Cortex of kidney (tissue), 1 donor: ENCODE measurements around the gene IL1RN.

Experiments used
- DNase-seq: peaks from one replicate; lab custom pipeline; 2025; lab: John Stamatoyannopoulos, UW

Gene IL1RN

GRCh38 chr2:113104054-113104611 is 23.3 kb upstream of the IL1RN start:
- no peak for DNase-seq

GRCh38 chr2:113105047-113105785 is 22.2 kb upstream of the IL1RN start:
- DNase-seq = no peak

DNA sequence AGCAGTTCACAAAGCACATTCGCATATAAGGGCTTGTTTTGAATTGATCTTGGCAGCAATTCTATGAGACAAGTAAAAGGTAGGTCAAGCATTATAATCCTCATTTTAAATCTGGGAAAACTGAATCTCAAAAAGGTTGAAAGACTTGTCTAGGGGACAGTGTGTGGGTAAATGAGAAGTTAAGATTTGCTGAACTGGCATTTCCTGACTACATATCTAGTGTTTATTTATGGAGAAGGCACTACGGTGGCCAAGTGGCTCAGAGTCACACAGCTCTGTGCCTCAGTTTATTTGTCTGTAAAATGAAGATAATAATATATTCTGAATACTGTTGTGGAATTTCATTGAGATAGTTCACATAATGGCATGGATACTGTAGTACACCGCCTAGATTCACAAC is 16.3 kb upstream of the IL1RN start:
- DNase-seq = no peak

DNA sequence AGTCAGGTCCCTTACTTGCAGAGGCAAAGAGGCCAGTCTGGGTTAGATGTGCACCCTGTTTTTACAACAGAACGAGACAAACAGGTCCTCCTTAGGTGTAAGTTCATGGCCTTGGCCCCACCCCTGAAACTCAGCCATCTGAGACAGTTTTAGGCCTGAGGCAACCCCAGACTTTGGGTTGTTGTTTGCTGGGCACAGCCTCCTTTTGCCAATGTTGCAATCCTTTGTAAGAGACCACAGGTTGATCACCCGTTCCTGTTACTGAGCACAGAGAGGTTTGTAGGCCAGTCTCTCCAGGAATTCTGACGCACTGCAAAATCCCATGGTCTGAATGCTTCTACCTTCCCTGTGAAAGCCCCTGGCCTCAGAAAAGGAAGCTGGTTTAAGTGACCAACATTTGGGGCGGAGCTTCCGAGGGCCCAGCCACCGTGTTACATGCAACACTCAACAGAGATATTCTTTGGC is 15.5 kb upstream of the IL1RN start:
- DNase-seq = no peak

DNA sequence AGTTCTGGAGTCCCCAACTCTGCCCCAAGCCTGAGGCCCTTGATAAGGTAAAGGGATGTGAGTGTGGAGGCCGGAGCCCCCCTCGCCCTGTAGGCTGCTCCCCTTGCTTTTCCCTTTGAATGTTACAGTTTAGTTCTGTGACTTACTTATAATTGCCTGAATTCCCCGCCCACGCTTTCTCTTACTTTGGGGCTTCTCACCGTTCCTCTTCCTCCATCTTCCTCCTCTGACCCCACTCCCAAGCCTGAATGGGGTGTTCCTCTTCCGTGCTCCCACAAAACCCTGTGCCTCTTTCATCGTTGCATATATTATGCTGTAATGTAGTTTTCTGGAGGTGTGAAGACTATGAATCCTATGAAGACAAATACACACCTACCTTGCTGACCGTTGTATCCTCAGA is 15.0 kb upstream of the IL1RN start:
- no peak for DNase-seq

DNA sequence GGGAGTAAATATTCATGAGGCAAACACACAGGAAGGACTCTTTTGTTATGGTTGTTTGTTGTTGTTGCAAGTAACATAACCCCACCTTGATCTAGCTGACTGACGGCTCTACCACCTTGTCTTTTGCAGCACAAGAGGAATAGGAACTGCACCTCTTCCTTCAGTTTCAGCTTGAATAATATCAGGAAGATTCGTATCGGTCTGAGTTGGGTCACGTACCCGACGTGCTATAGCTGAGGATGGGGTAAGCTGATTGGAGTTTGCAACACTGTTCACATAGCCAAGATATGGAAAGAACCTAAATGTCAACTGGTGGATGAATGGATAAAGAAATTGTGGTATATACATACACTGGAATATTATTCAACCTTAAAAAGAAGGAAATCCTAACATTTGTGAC is 14.5 kb upstream of the IL1RN start:
- DNase-seq = no peak

GRCh38 chr2:113113807-113114206 is 13.6 kb upstream of the IL1RN start:
- DNase-seq = no peak

- no peak for DNase-seq
Measured at GRCh38 chr2:113114224-113114945, 13.0 kb upstream of the IL1RN start.

GRCh38 chr2:113114996-113115395 is 12.4 kb upstream of the IL1RN start:
- DNase-seq = no peak

DNA sequence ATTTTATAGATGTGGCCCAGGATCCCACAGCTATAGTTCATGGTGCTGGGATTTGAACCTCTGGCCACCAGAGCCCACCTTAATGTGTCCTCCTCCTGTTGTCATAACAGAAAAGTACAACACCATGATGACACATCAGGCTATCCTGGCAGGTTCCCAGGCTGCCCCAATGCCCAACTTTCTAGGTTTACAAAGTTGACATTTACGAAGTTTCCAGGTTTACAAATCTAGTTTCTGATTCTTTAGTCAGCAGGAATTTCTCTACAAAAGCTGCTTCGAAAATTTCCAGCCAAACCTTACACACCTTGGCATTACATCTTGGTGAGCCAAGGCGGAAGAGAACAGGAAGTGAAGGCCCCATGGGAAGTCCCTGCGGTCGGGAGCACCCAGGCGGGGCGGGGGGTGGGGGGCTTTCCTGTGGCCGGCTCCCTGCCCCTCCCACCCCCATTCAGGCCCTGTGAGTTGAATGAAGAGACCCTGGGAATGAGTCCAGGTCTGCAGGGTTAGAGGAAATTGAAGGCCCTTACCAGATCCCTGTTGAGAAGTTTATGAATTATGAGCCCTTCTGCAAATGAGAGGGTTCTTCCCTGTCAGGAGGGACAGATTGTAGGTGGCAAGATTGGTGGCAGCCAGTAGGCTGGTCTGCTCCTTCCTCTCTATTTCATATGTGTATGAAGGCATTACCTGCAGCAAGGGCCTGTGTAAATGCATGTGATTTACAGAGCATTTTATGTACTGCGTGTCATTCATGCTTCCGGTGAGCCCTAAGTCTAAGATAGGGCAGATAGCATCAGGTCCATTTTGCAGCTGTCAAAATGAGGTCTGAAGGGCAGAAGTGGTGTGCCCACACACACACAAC is 11.1 kb upstream of the IL1RN start:
- no peak for DNase-seq

DNA sequence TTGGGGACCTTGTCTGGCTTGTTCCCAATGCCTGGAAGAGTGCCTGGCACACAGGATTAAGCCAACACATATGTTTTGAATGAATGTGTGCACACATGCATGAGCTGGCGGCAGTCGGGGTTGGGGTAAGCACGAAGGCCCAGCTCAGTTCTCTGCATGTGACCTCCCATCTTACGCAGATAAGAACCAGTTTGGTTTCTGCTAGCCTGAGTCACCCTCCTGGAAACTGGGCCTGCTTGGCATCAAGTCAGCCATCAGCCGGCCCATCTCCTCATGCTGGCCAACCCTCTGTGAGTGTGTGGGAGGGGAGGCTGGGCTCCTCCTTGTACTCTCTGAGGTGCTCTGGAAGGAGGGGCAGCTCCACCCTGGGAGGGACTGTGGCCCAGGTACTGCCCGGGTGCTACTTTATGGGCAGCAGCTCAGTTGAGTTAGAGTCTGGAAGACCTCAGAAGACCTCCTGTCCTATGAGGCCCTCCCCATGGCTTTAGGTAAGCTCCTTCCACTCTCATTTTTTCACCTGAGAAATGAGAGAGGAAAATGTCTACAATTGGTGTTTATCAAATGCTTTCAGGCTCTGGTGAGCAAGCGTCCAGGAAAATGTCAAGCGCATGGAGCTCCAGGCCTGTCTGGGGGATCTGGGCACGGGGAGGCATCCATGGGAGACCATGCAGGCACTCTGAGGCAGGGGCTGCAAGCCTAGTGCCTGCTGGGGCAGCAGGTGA is 9.7 kb upstream of the IL1RN start:
- no peak for DNase-seq

- no peak for DNase-seq
Measured at GRCh38 chr2:113118263-113118657, 9.1 kb upstream of the IL1RN start.

DNA sequence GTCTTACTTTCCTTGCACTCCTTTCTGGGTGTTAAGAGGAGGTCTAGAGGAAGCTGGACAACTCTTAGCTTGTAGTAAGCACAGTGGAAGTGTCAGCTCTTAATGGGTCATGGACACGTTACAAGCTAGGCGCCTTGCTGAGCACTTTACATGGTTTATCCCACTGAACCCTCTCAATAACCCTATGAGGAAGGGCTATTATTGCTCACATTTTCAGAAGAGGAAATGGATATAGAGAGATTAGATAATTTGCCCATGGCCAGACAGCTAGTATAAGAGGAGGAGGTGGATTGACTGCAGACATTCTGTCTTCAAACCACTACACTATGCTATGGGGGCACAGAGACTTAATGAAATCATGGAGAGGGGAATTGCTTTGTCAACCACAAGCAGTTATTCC is 8.3 kb upstream of the IL1RN start:
- no peak for DNase-seq

DNA sequence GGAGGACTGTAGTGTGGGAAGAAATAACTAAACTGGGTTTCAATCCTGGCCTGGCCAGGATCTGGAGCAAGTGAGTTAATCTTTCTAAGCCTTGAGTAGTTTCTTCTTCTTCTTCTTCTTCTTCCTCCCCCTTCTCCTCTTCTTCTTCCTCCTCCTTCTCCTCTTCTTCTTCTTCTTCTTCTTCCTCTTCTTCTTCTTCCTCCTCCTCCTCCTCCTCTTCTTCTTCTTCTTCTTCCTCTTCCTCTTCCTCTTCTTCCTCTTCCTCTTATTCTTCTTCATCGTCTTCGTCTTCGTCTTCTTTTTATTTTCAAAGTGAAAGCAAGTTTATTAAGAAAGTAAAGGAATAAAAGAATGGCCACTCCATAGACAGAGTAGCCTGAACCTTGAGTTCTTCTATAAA is 6.5 kb upstream of the IL1RN start:
- no peak for DNase-seq

- DNase-seq = no peak
Measured at GRCh38 chr2:113122364-113122763, 5.0 kb upstream of the IL1RN start.

DNA sequence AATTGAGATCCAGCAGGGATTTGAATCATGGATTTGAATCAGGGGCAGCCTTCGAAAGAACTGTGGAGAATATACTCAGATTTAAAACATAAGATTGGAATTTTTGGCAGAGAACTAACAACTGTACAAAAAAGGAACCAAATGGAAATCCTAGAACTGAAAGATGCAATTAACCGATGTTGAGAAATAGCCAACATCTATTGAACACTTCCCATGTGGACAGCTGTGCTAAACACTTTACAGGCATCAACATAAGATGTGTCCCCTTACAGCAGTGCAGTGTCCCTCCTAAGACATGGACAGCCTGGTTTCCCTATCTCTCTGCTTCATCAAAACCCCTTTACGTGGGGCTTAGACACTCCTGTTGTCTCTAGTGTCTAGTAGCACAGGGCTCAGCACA is 3.7 kb upstream of the IL1RN start:
- no peak for DNase-seq

- DNase-seq = no peak
Measured at GRCh38 chr2:113124181-113124961, 3.0 kb upstream of the IL1RN start.

DNA sequence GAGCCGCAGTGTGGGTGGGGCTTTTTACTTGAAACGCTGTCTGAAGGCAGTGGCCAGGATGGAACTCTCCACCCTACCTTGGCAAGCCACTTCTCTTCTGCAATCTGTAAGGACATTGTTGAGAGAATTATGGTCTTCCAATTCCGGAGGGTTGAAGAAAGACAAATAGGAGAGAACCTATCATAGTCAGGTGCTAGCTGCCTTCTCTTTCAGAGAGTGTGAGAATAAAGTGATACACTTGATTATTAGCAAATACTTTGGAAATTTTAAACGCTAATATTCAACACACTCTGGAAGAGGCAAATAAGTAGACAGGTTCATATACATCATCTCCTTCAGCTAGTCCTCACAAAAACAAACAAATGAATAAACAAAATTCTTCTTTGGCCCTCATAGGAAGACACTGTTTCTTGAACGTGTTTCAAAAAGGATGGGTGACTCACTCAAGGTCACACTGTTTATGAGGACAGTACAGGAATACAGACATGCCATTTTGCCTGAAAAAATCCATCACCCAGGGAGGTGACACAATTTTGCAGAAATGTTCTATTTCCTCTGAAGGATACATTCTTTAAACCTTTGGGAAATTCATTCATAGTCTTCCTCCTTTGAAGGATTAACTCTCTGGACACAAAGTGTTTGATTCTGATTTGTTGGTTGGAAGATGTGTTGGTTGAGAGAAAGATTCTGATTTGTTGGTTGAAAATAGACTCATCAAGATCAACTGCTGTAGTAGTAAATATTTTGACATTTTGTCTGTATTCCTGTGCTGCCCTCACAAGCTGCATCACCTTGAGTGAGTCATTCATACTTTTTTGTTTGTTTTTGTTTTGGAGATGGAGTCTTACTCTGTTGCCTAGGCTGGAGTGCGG is 2.2 kb upstream of the IL1RN start:
- DNase-seq = no peak

DNA sequence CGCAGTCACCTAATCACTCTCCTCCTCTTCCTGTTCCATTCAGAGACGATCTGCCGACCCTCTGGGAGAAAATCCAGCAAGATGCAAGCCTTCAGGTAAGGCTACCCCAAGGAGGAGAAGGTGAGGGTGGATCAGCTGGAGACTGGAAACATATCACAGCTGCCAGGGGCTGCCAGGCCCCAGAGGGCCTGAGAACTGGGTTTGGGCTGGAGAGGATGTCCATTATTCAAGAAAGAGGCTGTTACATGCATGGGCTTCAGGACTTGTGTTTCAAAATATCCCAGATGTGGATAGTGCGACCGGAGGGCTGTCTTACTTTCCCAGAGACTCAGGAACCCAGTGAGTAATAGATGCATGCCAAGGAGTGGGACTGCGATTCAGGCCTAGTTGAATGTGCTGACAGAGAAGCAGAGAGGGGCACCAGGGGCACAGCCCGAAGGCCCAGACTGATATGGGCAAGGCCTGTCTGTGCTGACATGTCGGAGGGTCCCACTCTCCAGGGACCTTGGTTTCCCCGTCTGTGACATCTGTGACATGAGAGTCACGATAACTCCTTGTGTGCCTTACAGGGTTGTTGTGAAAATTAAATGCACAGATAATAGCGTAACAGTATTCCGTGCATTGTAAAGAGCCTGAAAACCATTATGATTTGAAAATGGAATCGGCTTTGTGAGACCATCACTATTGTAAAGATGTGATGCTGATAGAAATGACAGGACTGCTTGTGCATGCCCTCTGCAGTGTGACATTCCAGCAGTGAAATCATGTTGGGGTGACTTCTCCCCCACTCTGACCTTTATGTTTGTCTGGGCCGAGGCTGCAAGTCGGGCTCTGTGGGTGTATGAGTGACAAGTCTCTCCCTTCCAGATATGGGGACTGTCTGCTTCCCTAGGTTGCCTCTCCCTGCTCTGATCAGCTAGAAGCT is 510 bp downstream of the IL1RN start:
- no peak for DNase-seq
